ENCODE measurements around the gene PSAPL1.

Gene PSAPL1

DNA sequence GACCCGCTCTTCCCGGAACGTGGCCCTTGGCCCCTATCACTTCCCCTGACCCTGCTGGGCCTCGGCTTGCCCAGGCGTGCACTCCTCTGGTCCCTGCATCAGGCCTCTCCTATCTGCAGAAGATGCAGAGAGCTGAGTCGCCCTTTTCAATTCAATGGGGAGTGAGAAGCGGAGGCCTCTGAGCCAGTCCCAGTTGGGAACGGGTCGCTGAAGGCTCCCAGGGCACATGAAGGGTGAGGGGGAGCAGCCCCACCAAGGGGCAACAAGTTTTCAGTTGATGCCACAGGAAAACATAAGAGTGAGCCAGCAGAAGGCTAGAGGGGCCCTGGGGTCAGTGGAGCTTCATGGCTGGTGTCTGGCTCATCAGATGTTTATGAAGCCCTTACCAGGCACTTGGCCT, 17.1 kb downstream of the PSAPL1 start:
- Histone ChIP-seq H3K4me1 (ENCODE audit: control insufficient read depth, low read length) (no peaks in the 10 kb centered on the region), H3K36me3 (ENCODE audit: control insufficient read depth, low read length) (no peaks in the 10 kb centered on the region), H4K20me1 (ENCODE audit: control insufficient read depth, insufficient read depth, low read depth, low read length) (no peaks in the 10 kb centered on the region), H3K9me3 (ENCODE audit: control insufficient read depth, insufficient read depth, low read length) (no peaks in the 10 kb centered on the region), H3K27ac (ENCODE audit: low read depth, low read length) (no peak overlapping the region), H3K27me3 (ENCODE audit: control insufficient read depth, low read length) (no peaks in the 10 kb centered on the region), H3K9me2 (replicated peaks; ENCODE audit: control insufficient read depth, low read length) (no peaks in the 10 kb centered on the region), H3K4me2 (ENCODE audit: low read length) (no peak overlapping the region), H3F3A (ENCODE audit: control insufficient read depth, insufficient read depth) (no peaks in the 10 kb centered on the region), H3K4me3 (ENCODE audit: low read length) (no peak overlapping the region), H3K79me2 (ENCODE audit: control insufficient read depth, low read length) (no peaks in the 10 kb centered on the region)
- TF ChIP-seq, protein P1, sequence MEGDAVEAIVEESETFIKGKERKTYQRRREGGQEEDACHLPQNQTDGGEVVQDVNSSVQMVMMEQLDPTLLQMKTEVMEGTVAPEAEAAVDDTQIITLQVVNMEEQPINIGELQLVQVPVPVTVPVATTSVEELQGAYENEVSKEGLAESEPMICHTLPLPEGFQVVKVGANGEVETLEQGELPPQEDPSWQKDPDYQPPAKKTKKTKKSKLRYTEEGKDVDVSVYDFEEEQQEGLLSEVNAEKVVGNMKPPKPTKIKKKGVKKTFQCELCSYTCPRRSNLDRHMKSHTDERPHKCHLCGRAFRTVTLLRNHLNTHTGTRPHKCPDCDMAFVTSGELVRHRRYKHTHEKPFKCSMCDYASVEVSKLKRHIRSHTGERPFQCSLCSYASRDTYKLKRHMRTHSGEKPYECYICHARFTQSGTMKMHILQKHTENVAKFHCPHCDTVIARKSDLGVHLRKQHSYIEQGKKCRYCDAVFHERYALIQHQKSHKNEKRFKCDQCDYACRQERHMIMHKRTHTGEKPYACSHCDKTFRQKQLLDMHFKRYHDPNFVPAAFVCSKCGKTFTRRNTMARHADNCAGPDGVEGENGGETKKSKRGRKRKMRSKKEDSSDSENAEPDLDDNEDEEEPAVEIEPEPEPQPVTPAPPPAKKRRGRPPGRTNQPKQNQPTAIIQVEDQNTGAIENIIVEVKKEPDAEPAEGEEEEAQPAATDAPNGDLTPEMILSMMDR (IDR thresholded peaks at IDR 0.05; ENCODE audit: low read depth, low read length, poor library complexity, severe bottlenecking): no peak
- TF ChIP-seq EZH2phosphoT487 (IDR thresholded peaks at IDR 0.05; ENCODE audit: borderline replicate concordance, low read length): no peak

DNA sequence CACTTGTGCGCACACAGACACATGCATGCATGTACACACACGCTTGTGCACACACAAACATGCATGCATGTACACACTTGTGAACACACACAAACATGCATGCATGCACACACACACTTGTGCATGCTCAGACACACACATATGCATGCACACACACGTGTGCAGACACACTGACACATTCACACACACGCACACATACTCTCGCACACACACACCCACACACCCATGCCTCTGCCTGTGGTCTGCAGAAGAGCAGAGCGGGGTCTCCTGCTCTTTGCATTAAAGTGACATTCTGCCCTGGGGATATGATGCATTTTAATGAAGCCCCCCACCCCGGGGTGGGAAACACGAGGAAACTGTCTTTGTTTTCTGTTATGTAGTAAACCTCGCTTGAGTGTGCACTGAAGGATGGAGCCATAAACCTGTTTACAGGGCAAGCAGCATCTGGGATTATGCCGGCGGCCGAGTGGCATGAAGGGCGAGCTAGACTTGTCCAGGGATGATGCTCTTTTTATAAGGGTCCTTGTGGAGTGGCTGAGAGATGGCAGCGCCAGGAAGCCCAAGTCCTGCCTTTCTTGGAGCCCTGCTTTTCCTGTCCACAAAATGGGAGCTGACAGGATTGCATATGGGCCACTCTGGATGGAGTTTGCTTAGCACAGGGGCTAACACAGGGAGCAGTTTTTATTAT, 17.8 kb downstream of the PSAPL1 start:
- Histone ChIP-seq H3K4me2 (ENCODE audit: low read length) (no peak overlapping the region), H3K27me3 (ENCODE audit: control insufficient read depth, low read length) (no peaks in the 10 kb centered on the region), H3K27ac (ENCODE audit: low read depth, low read length) (no peak overlapping the region), H3K9me3 (ENCODE audit: control insufficient read depth, insufficient read depth, low read length) (no peaks in the 10 kb centered on the region), H3K4me1 (ENCODE audit: control insufficient read depth, low read length) (no peaks in the 10 kb centered on the region), H3K79me2 (ENCODE audit: control insufficient read depth, low read length) (no peaks in the 10 kb centered on the region), H3F3A (ENCODE audit: control insufficient read depth, insufficient read depth) (no peaks in the 10 kb centered on the region), H3K9me2 (replicated peaks; ENCODE audit: control insufficient read depth, low read length) (no peaks in the 10 kb centered on the region), H3K4me3 (ENCODE audit: low read length) (no peak overlapping the region), H3K36me3 (ENCODE audit: control insufficient read depth, low read length) (no peaks in the 10 kb centered on the region), H4K20me1 (ENCODE audit: control insufficient read depth, insufficient read depth, low read depth, low read length) (no peaks in the 10 kb centered on the region)
- TF ChIP-seq, protein P1 (IDR thresholded peaks at IDR 0.05; ENCODE audit: low read depth, low read length, poor library complexity, severe bottlenecking): no peak
- no peak for TF ChIP-seq EZH2phosphoT487 (IDR thresholded peaks at IDR 0.05; ENCODE audit: borderline replicate concordance, low read length)

DNA sequence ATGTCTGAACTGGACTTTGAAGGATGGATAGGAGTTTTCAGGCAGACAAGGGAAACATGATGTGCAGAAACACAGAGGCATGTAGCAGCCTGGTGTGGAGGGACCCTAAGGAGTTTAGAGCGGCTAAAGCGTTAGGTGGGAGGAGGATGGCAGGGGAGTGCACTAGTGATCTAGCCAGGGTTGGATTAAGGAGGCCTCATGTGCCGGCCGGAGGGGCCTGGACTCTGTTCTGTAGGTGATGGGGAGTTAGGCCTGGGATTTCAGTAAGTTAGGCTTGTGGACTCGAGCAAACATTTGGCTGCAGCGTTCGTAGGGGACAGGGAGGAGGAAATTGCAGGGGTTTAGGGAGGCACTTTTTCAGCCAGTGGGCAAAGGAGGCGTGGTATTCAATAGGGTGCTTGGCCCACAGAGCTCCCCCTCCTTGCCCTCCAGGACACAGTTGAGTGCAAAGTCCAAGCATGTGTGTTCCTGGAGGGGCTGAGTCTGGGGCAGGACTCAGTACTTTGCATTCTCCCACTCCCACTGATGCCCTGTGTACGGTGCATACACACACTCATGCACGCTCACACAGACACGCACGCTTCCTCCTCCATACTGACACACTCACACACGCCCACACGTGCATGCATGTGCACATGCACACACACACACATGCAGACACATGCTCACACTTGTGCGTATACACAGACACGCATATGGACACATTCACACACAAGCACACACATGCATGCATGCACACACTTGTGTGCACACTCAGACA, 18.6 kb downstream of the PSAPL1 start:
- no peak overlapping the region for H3K4me2 ChIP-seq (ENCODE audit: low read length)

More for the DNA sequence above, 18.6 kb downstream of the PSAPL1 start:
- Histone ChIP-seq H3K27ac (ENCODE audit: low read depth, low read length) (no peak overlapping the region), H3K4me3 (ENCODE audit: low read length) (no peak overlapping the region), H3K9me2 (replicated peaks; ENCODE audit: control insufficient read depth, low read length) (no peaks in the 10 kb centered on the region), H3K36me3 (ENCODE audit: control insufficient read depth, low read length) (no peaks in the 10 kb centered on the region), H3K9me3 (ENCODE audit: control insufficient read depth, insufficient read depth, low read length) (no peaks in the 10 kb centered on the region), H3K27me3 (ENCODE audit: control insufficient read depth, low read length) (no peaks in the 10 kb centered on the region), H3K79me2 (ENCODE audit: control insufficient read depth, low read length) (no peaks in the 10 kb centered on the region), H3F3A (ENCODE audit: control insufficient read depth, insufficient read depth) (no peaks in the 10 kb centered on the region), H4K20me1 (ENCODE audit: control insufficient read depth, insufficient read depth, low read depth, low read length) (no peaks in the 10 kb centered on the region), H3K4me1 (ENCODE audit: control insufficient read depth, low read length) (no peaks in the 10 kb centered on the region)
- TF ChIP-seq EZH2phosphoT487 (IDR thresholded peaks at IDR 0.05; ENCODE audit: borderline replicate concordance, low read length): no peak
- TF ChIP-seq, protein P1 (IDR thresholded peaks at IDR 0.05; ENCODE audit: low read depth, low read length, poor library complexity, severe bottlenecking): no peak
